Measurements from ENCODE around the gene FIGNL2. TPM values are rescaled to one million over a fixed set of nuclear protein-coding genes. Genes with fewer than 3 reads are reported as not detected.

Gene FIGNL2
- total and polyA plus RNA-seq, 2 of the 4 experiments (the other 2 are of a cell fraction): under 0.01 to 0.12 TPM

DNA sequence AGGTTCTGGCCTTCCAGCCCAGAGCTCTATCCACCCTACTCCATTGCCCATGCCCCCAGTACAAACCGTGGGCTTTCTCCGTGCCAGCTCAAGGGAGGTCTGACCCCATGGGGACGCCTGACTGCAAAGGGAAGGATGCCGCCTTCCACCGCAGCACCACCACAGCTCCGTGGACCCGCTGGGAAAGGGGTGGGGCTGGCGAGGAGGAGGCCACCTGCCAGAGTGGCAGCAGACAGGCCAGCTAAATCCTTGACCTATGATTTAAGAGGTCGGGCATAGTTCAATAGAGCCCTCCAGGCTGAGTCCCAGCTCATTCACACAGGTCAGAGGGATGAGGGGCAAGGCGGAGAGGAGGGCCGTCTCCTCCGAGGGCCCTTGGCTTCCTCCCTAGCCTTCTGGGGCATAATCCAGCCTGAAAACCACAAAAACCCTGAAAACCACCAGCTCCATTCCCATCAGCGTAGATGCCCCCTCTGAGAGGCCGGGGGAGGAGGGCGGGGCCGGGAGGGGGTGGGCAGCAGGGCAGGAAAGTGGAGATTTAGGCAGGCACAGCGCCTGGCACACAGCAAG lies 14.9 kb upstream of the FIGNL2 start:
- no peaks in the 10 kb centered on the region for H3K9me3 ChIP-seq (ENCODE audit: control insufficient read depth, insufficient read depth, low read length)
- CTCF ChIA-PET: interaction anchor here (1.7 kb wide), 1 partner anchor 11 kb away, joined by 7 read pairs; no protein-coding TSS in a partner anchor
- POLR2A ChIA-PET (ENCODE audit: unreplicated experiment): no interaction called here
- H3K4me2 ChIP-seq (ENCODE audit: low read depth, low read length): no peak overlapping the region; the same call in 1 of the 2 replicates
- H3K4me3 ChIP-seq (ENCODE audit: insufficient read depth, low read depth, low read length): no peak overlapping the region
- H3K14ac ChIP-seq (replicated peaks; ENCODE audit: low read depth, low read length): no peak overlapping the region
- peaks cover 41% of the 10 kb centered on the region for H3K27me3 ChIP-seq (ENCODE audit: control insufficient read depth, insufficient read depth, low read length)
- no peak overlapping the region for H4K8ac ChIP-seq (ENCODE audit: low read depth in 2 of 2, low read length in 2 of 2)
- no peak overlapping the region for H3K23ac ChIP-seq (ENCODE audit: low read depth, low read length)
- H3K56ac ChIP-seq (ENCODE audit: extremely low read depth, insufficient read depth, low read length): no peak overlapping the region
- H4K20me1 ChIP-seq (ENCODE audit: insufficient read depth, low read length): no peaks in the 10 kb centered on the region
- TF ChIP-seq RFX5 (IDR thresholded peaks at IDR 0.05; ENCODE audit: low read depth, low read length) (no peak), MXI1 (IDR thresholded peaks at IDR 0.05; ENCODE audit: borderline replicate concordance, low read depth, low read length) (no peak), MAFK (IDR thresholded peaks at IDR 0.05; ENCODE audit: low read depth, low read length) (no peak), MAZ (IDR thresholded peaks at IDR 0.05; ENCODE audit: borderline replicate concordance, low read depth, low read length) (no peak), CHD1 (IDR thresholded peaks at IDR 0.05; ENCODE audit: low read depth, low read length) (no peak), FOS (IDR thresholded peaks at IDR 0.05; ENCODE audit: low read depth, low read length) (no peak), NFE2L2 (IDR thresholded peaks at IDR 0.05; ENCODE audit: low read depth, low read length) (no peak), BHLHE40 (IDR thresholded peaks at IDR 0.05; ENCODE audit: low read depth, low read length) (no peak), POLR2A (IDR thresholded peaks at IDR 0.05; ENCODE audit: low read depth, low read length) (no peak), CEBPB (IDR thresholded peaks at IDR 0.05; ENCODE audit: low read depth, low read length) (no peak), SMC3 (IDR thresholded peaks at IDR 0.05; ENCODE audit: low read depth, low read length) (no peak), RAD21 (IDR thresholded peaks at IDR 0.05; ENCODE audit: low read length) (no peak), RCOR1 (IDR thresholded peaks at IDR 0.05; ENCODE audit: insufficient replicate concordance, low read length) (no peak)
- TF ChIP-seq, protein P1, sequence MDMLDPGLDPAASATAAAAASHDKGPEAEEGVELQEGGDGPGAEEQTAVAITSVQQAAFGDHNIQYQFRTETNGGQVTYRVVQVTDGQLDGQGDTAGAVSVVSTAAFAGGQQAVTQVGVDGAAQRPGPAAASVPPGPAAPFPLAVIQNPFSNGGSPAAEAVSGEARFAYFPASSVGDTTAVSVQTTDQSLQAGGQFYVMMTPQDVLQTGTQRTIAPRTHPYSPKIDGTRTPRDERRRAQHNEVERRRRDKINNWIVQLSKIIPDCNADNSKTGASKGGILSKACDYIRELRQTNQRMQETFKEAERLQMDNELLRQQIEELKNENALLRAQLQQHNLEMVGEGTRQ (IDR thresholded peaks at IDR 0.05; ENCODE audit: low read depth, low read length): no peak
- TF ChIP-seq, protein P2, sequence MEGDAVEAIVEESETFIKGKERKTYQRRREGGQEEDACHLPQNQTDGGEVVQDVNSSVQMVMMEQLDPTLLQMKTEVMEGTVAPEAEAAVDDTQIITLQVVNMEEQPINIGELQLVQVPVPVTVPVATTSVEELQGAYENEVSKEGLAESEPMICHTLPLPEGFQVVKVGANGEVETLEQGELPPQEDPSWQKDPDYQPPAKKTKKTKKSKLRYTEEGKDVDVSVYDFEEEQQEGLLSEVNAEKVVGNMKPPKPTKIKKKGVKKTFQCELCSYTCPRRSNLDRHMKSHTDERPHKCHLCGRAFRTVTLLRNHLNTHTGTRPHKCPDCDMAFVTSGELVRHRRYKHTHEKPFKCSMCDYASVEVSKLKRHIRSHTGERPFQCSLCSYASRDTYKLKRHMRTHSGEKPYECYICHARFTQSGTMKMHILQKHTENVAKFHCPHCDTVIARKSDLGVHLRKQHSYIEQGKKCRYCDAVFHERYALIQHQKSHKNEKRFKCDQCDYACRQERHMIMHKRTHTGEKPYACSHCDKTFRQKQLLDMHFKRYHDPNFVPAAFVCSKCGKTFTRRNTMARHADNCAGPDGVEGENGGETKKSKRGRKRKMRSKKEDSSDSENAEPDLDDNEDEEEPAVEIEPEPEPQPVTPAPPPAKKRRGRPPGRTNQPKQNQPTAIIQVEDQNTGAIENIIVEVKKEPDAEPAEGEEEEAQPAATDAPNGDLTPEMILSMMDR (conservative IDR thresholded peaks at IDR 0.05; ENCODE audit: low read depth, low read length): no peak
- TF ChIP-seq, protein P3, sequence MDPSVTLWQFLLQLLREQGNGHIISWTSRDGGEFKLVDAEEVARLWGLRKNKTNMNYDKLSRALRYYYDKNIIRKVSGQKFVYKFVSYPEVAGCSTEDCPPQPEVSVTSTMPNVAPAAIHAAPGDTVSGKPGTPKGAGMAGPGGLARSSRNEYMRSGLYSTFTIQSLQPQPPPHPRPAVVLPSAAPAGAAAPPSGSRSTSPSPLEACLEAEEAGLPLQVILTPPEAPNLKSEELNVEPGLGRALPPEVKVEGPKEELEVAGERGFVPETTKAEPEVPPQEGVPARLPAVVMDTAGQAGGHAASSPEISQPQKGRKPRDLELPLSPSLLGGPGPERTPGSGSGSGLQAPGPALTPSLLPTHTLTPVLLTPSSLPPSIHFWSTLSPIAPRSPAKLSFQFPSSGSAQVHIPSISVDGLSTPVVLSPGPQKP (IDR thresholded peaks at IDR 0.05; ENCODE audit: borderline replicate concordance, low read depth, low read length): no peak
- no peak overlapping the region for H2AK5ac ChIP-seq (ENCODE audit: low read depth, low read length)
- BruUV-seq (replicated peaks): no TSS peak
- no peak for ATAC-seq (ENCODE audit: low read depth)
- whole genome bisulfite sequencing, 2 experiments (ENCODE audit: extremely low coverage in 2 of 2, insufficient read length in 1 of 2): 22% methylated on average over 4 of the region's 17 CpGs; no CpG with 5 or more reads in 1 of the 2 experiments
- no peak overlapping the region for H2BK20ac ChIP-seq (ENCODE audit: low read depth, low read length)
- intact Hi-C loops (cut with micrococcal nuclease) (no loop called here), in situ Hi-C loops (cut with MboI; ENCODE audit: low sequenced_read_pairs) (no loop called here), dilution Hi-C loops (cut with HindIII; ENCODE audit: low sequenced_read_pairs, unreplicated experiment) (loop anchor here (25.0 kb wide), 1 partner anchor 99 kb away; the partner anchor contains the start of gene ACVR1B)
- H2BK15ac ChIP-seq (ENCODE audit: low read depth, low read length): no peak overlapping the region
- H3K36me3 ChIP-seq (ENCODE audit: control insufficient read depth, insufficient read depth, low read length): no peaks in the 10 kb centered on the region
- H3K4me1 ChIP-seq (ENCODE audit: control insufficient read depth, insufficient read depth, low read length): no peaks in the 10 kb centered on the region; the same call in 1 of the 2 replicates
- no peak for DNase-seq
- H2BK120ac ChIP-seq (ENCODE audit: low read depth, low read length): no peak overlapping the region
- no peak overlapping the region for H3K4ac ChIP-seq (ENCODE audit: low read depth, low read length)
- H2BK5ac ChIP-seq (ENCODE audit: low read depth, low read length, poor library complexity, severe bottlenecking): no peak overlapping the region
- no peaks in the 10 kb centered on the region for H3K79me1 ChIP-seq (ENCODE audit: low read depth in 1 of 2, low read length in 2 of 2)
- H3K9ac ChIP-seq (ENCODE audit: low read depth, low read length): no peak overlapping the region
- no peak overlapping the region for H2AFZ ChIP-seq (replicated peaks; ENCODE audit: low read length, poor library complexity)
- no peak overlapping the region for H4K91ac ChIP-seq (ENCODE audit: insufficient read depth, low read depth, low read length)
- no peak overlapping the region for H3K18ac ChIP-seq (ENCODE audit: low read depth, low read length)
- no peak overlapping the region for H4K5ac ChIP-seq (ENCODE audit: low read depth, low read length)
- no peak overlapping the region for H3K27ac ChIP-seq (ENCODE audit: insufficient read depth, low read length)
- no peaks in the 10 kb centered on the region for H3K9me1 ChIP-seq (ENCODE audit: insufficient read depth, low read length)
- peak overlapping the region; percentile 31 for H2AK9ac ChIP-seq (replicated peaks; ENCODE audit: low read depth, low read length, poor library complexity)

Data from IMR-90 (cell line).